Left lung (tissue), 10 donors: ENCODE results near the gene ACTR3. TPM values are rescaled to one million over a fixed set of nuclear protein-coding genes. Genes with fewer than 3 reads are reported as not detected.

Experiments used
- ATAC-seq: fragments of 200-7000 bp; cut with Tn5 transposase; one replicate; pipeline ENCODE4 v1.9.1; 2020; ENCODE audit warnings: moderate library complexity
- DNase-seq, 4 donors: peaks; one replicate each; pipeline ENCODE4 v3.0.0-alpha.2; 2013 to 2020
- H3K27ac ChIP-seq, 2 donors: fragments of 200-600 bp; sonication (generic) in 1 of 2; one replicate each; pipeline versions ENCODE4 v1.5.0 to v1.8.0; 2020 to 2021
- H3K27me3 ChIP-seq, 2 donors: fragments of 200-600 bp; sonication (generic) in 1 of 2; one replicate each; pipeline versions ENCODE4 v1.5.0 to v1.8.0; 2020 to 2021
- H3K36me3 ChIP-seq, 2 donors: fragments of 200-600 bp; sonication (generic) in 1 of 2; one replicate each; pipeline versions ENCODE4 v1.5.0 to v1.8.0; 2020 to 2021
- H3K4me1 ChIP-seq, 2 donors: fragments of 200-600 bp; one replicate each; pipeline ENCODE4 v1.8.0; 2021
- H3K4me3 ChIP-seq, 2 donors: fragments of 200-600 bp; sonication (generic) in 1 of 2; one replicate each; pipeline versions ENCODE4 v1.5.0 to v1.8.0; 2020 to 2021; ENCODE audit warnings: mild to moderate bottlenecking in 1 of 2
- H3K9me3 ChIP-seq, 2 donors: fragments of 200-600 bp; sonication (generic) in 1 of 2; one replicate each; pipeline versions ENCODE4 v1.5.0 to v1.8.0; 2020 to 2021
- CTCF ChIP-seq, 2 donors: fragments of 200-600 bp; sonication (generic) in 1 of 2; IDR thresholded peaks; one replicate each; pipeline versions ENCODE4 v1.5.0 to v1.8.0; 2021; ENCODE audit warnings: antibody characterized with exemption in 2 of 2
- intact Hi-C, 2 donors: fragments of 100-400 bp; cut with DNase I; formaldehyde crosslinking; loops; one replicate each; pipeline versions ENCODE4 v1.11.2 to v1.14.2; 2022
- polyA plus RNA-seq, 6 donors: library from polyadenylated mRNA; unstranded; fragments of 120-200 nt; gene quantifications; one replicate each; pipeline ENCODE4 v1.2.1, GENCODE V29; 2013; ENCODE audit not compliant: insufficient read length in 6 of 6
- total RNA-seq, 2 donors: library from RNA; stranded (reverse); fragmentation: NEBNext Ultra II Directional; extraction: Animal tissue kit (Norgen Biotek cat#: 25700); gene quantifications; one replicate each; pipeline ENCODE4 v1.2.1, GENCODE V29; 2021
- donor health status: DM: no; HTN: yes; CAD: no.
- donor health status: DM: no; HTN: no; CAD: no.

ACTR3 gene
- total and polyA plus RNA-seq, 8 donors = 151 to 324 (median 161) TPM

GRCh38 chr2:113851640-113852039, 38.2 kb upstream of the ACTR3 start:
- DNase-seq (peak in 1 of 4 donors; percentile 13), ATAC-seq (peak; percentile 65)
- intact Hi-C loops = no loop called here
- no peak for TF ChIP-seq CTCF (IDR thresholded peaks at IDR 0.05)
- Histone ChIP-seq H3K4me3 (no peak overlapping the region), H3K36me3 (no peaks in the 10 kb centered on the region), H3K9me3 (no peaks in the 10 kb centered on the region), H3K4me1 (peaks cover 0 to 10% of the 10 kb centered on the region in 2 donors), H3K27me3 (no peaks in the 10 kb centered on the region), H3K27ac (no peak overlapping the region)

- Histone ChIP-seq H3K27ac (no peak overlapping the region), H3K4me3 (no peak overlapping the region), H3K36me3 (no peaks in the 10 kb centered on the region), H3K9me3 (no peaks in the 10 kb centered on the region), H3K27me3 (no peaks in the 10 kb centered on the region), H3K4me1 (peaks cover 0 to 27% of the 10 kb centered on the region in 2 donors)
- DNase-seq = no peak
- TF ChIP-seq CTCF (IDR thresholded peaks at IDR 0.05) = no peak
- no peak for ATAC-seq
- intact Hi-C loops = no loop called here
Observed at GRCh38 chr2:113854208-113854607, 35.7 kb upstream of the ACTR3 start.

- Histone ChIP-seq H3K27me3 (no peaks in the 10 kb centered on the region), H3K4me1 (peaks cover 0 to 27% of the 10 kb centered on the region in 2 donors), H3K9me3 (no peaks in the 10 kb centered on the region), H3K27ac (no peak overlapping the region), H3K36me3 (no peaks in the 10 kb centered on the region), H3K4me3 (no peak overlapping the region)
- no peak for DNase-seq
- intact Hi-C loops = no loop called here
- ATAC-seq = no peak
- no peak for TF ChIP-seq CTCF (IDR thresholded peaks at IDR 0.05)
Observed at GRCh38 chr2:113854970-113855740, 34.7 kb upstream of the ACTR3 start.

- intact Hi-C loops = no loop called here
- Histone ChIP-seq H3K4me3 (no peak overlapping the region), H3K4me1 (peaks cover 0 to 17% of the 10 kb centered on the region in 2 donors), H3K27ac (peak overlapping the region in 1 of 2 donors; percentile 81), H3K9me3 (no peaks in the 10 kb centered on the region), H3K36me3 (no peaks in the 10 kb centered on the region), H3K27me3 (no peaks in the 10 kb centered on the region)
- DNase-seq (no peak), ATAC-seq (peak; percentile 47)
- TF ChIP-seq CTCF (IDR thresholded peaks at IDR 0.05) = no peak
Observed at GRCh38 chr2:113857464-113857863, 32.4 kb upstream of the ACTR3 start.

GRCh38 chr2:113858764-113859163, 31.1 kb upstream of the ACTR3 start:
- intact Hi-C loops = no loop called here
- ATAC-seq (peak; percentile 51), DNase-seq (no peak)
- Histone ChIP-seq H3K27ac (peak overlapping the region in 1 of 2 donors; percentile 81), H3K9me3 (no peaks in the 10 kb centered on the region), H3K36me3 (no peaks in the 10 kb centered on the region), H3K27me3 (no peaks in the 10 kb centered on the region), H3K4me1 (peaks cover 0 to 28% of the 10 kb centered on the region in 2 donors), H3K4me3 (no peak overlapping the region)
- no peak for TF ChIP-seq CTCF (IDR thresholded peaks at IDR 0.05)
